ENCODE results near the gene FBXL13.
"Not testable (repeated sequence)": the region's sequence is repeated elsewhere in the genome, so short reads cannot be mapped to it uniquely, and the experiment has no call there.

FBXL13 gene

DNA sequence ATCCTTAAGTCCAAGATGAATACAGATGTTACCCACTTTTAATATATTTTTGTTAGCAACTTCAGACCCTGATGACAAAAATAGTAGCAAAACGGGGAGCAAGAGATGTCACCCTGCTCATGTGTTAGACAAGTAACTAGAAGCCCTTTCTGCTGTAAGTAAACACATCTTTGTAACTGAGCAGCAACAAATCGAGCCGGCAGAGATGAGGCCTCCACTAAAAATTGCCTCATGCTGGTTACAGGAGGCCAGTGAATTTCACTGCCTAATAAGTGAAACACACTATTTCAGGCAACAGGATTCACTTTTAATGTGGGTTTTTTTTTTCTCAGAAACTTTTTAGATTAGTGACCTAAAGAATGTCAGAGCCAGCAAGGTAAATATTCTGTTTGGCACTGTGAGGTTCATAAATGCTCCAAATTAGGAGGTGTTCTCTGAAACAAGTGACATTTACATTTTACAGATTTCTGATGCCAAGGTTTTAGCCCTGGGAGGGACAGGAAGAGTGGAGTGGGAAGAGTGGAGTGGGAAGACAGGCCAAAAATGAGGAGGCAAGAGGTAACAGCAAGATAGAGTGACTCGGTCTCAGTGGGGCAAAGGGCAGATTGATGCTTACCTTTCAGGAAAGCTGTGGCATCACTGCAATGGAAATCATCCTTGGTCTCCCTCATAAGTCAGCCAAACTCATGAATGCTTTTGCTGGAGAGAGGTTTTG lies 215.4 kb downstream of the FBXL13 start:
- no peak for DNase-seq (ENCODE audit: low read depth)

DNA sequence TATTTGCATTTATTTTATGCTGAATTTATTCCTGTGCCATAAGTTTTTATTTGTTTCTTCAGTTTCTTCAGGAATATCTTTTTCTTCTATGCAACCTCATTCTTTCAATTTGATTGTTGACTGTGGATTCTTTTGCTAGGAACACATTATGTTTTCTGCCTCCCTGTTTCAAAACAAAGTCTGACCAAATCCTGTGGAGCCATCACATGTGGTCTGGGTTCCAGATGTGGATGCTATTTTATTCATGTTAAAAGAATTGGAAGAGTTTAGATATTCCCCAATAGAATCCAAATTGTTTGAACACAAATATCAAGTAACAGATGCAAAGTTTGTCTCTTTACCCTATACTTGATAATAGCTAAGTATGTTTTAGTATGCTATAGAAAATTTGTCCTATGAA lies 218.6 kb downstream of the FBXL13 start:
- DNase-seq (ENCODE audit: low read depth) = no peak

- no peak for DNase-seq (ENCODE audit: low read depth)
Measured at GRCh38 chr7:102849538-102849937, 225.1 kb downstream of the FBXL13 start.

DNA sequence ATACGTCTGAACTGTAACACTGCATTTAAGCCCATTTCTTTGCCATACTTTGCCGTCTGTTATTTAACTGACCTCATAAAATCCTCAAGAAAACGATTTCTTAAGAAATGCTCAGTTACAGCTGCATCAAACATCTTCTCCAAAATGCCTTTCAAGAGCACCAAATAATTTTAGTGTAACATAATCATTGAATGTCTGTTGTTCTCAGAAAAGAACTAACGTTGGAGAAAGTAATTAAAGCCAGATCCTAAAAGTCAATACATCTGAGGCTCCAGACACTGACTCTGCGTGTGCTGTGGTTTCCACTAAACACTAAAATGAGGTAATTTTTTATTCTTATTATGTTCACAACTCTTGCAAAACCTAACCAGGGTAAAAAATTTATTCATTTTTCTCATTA lies 225.5 kb downstream of the FBXL13 start:
- no peak for DNase-seq (ENCODE audit: low read depth)

GRCh38 chr7:102845346-102845745 lies 229.2 kb downstream of the FBXL13 start:
- DNase-seq (ENCODE audit: low read depth) = no peak

DNA sequence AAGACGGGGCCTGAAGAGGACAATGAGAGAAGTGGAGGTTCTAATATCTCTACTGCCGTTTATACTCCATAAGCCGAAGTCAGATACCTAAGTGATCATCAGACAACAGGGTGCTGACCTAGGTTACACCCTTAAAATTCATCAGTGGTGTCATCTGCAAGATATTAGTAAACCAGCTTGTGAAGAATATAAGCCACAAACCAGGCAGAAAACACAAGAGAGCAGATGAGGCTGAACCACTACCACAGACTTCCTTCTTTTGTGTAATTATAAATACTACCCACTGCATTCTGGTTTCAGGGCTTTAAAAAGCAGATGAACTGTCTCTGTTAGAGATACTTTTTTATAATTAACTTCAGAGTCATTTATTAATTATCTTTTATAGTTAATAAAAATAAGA lies 230.7 kb downstream of the FBXL13 start:
- no peak for DNase-seq (ENCODE audit: low read depth)

- DNase-seq (ENCODE audit: low read depth) = no peak
Measured at GRCh38 chr7:102842284-102842683, 232.3 kb downstream of the FBXL13 start.

GRCh38 chr7:102841290-102841689 lies 233.3 kb downstream of the FBXL13 start:
- DNase-seq (ENCODE audit: low read depth) = no peak

DNA sequence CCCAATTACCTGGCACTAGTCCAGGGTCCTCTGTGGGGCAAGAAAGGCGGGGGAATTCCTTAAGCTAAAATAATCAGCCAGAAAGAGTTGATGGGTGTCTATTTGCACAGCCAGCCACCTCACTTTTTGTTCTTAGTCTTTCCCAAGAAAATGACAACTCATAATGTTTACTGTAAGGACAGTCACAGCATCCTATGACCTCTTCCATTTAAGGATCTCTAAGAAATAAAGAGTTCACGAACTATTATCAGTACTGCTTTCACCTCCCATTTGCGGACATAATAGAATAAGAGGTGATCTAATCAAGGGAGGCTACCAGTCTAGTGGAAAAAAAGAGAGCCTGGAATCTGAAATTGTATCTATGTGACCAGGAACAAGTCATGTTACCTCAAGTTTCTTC lies 234.2 kb downstream of the FBXL13 start:
- DNase-seq (ENCODE audit: low read depth) = no peak

GRCh38 chr7:102838572-102839101 lies 236.0 kb downstream of the FBXL13 start:
- not testable (repeated sequence) for DNase-seq (ENCODE audit: low read depth)

GRCh38 chr7:102837802-102838201 lies 236.8 kb downstream of the FBXL13 start:
- no peak for DNase-seq (ENCODE audit: low read depth)

GRCh38 chr7:102836977-102837376 lies 237.6 kb downstream of the FBXL13 start:
- no peak for DNase-seq (ENCODE audit: low read depth)

DNA sequence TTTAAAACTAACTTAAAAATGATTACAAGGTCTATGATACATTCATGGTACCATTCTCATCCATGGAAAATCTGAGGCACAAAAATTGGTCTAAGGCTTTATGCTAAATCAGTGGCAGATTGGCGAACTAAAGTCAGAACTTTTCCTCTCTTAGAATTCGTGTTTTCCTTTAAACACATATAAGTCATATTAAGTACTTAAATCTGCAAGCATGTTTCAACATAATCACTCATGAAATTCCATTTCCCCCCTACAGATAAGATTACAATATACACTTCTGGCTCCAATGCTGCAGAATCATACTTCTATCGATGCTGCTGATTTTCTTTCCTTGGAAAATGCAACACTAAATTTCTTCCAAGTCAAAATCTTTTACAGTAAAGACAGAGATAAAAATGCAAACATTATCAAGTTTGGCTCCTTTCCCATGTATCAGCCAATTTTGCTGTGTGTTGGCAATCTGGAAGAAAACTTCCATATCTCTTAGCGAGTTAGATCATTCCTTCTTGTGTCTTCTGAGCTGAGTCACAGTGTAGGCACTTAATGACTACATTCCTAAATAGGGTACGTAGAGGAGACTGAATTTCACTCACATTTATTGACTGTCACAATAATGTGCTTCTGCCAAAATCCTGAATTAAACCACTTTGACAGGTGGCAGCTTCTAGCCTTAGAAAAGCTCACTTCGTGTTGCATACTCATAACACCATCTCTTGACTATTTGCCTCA lies 238.2 kb downstream of the FBXL13 start:
- DNase-seq (ENCODE audit: low read depth) = no peak

DNA sequence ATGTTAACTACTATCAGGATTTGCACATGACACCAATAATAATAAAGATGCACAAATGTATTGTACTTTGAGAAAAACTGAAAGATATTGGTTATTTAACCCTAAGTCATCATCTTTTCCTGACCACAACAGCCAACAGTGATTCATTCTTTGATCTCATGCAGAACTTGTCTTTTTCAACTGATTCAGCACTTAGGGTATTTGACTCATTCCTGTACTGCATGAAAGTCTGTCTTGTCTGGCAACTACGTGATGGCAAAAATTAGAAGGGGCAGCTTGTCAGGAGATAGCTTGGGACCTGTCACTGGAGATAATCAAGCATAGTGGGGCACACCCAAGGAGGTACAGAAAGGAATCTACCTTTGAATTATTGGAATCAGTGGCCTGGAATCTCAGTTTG lies 239.6 kb downstream of the FBXL13 start:
- DNase-seq (ENCODE audit: low read depth) = no peak

GRCh38 chr7:102834466-102834865 lies 240.1 kb downstream of the FBXL13 start:
- DNase-seq (ENCODE audit: low read depth) = no peak

DNA sequence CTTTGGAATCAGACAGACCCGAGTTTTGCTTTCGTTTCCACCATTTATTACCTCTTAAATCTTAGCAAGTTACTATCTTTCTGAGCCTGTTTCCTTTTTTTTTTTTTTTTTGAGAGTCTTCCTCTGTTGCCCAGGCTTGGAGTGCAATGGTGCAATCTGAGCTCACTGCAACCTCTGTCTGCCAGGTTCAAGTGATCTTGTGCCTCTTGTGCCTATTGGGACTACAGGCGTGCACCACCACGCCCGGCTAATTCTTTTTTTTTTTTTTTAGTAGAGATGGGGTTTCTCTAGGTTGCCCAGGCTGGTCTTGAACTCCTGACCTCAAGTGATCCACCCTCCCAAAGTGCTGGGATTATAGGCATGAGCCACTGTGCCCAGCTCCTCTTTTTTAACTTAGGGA lies 241.3 kb downstream of the FBXL13 start:
- no peak for DNase-seq (ENCODE audit: low read depth)

- DNase-seq (ENCODE audit: low read depth) = no peak
Measured at GRCh38 chr7:102832674-102833073, 241.9 kb downstream of the FBXL13 start.

- no peak for DNase-seq (ENCODE audit: low read depth)
Measured at GRCh38 chr7:102830197-102830596, 244.4 kb downstream of the FBXL13 start.

- no peak for DNase-seq (ENCODE audit: low read depth)
Measured at GRCh38 chr7:102829075-102829474, 245.5 kb downstream of the FBXL13 start.

DNA sequence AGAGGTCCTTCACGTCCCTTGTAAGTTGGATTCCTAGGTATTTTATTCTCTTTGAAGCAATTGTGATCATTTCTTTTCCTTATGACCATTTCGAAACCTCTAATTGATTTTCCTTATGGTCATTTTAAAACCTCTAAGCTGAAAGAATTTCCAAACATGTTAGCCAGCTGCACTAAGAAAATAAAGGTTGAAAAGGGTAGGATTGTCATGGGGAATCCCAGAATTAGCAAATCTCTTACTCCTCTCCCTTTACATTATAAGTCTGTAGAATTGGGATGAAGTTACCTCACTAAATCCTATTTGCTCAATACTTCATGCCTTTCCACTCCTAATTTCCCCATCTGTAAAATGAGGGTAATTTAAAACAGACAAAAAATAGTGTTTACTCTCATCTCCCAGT lies 246.3 kb downstream of the FBXL13 start:
- DNase-seq (ENCODE audit: low read depth) = no peak

GRCh38 chr7:102823390-102824119 lies 251.0 kb downstream of the FBXL13 start:
- DNase-seq (ENCODE audit: low read depth) = no peak

GRCh38 chr7:102821994-102822747 lies 252.4 kb downstream of the FBXL13 start:
- no peak for DNase-seq (ENCODE audit: low read depth)

Measured in T-helper 22 cell (primary cell).